ENCODE results near the gene PRUNE1.

PRUNE1 gene

DNA sequence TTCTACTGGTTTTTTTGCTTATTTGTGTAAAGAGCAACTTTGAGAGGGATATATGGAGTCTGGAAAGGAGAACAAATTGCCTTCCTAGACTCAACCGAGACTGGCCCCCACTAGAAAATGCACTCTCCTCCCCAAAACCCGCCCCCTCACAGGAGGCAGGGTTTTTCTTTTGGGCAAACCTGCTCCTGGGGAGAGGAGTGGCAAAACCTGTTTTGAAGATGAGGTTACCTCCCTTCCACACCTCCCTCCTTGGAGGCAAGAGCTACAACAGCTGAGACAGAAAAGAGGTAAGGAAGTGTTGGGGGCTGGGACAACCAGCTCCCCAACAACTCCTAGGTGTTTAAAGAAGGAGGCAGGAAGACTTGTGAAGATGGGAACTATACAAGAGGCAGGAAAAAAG lies 28.1 kb downstream of the PRUNE1 start, which contains the start of gene BNIPL:
TSS of gene BNIPL (plus strand) at position 231 of the 400 bp plus-strand sequence. CDS start at position 371, 140 bp downstream.
- Histone ChIP-seq H3K79me2 (ENCODE audit: low read length) (no peaks in the 10 kb centered on the region), H2AFZ (ENCODE audit: low read length) (no peak within 1 kb of the TSS), H3K27ac (ENCODE audit: low read length) (no peak within 1 kb of the TSS), H4K20me1 (ENCODE audit: insufficient read depth, low read length) (no peaks in the 10 kb centered on the region), H3K9me3 (replicated peaks; ENCODE audit: insufficient read depth, low read length) (no peaks in the 10 kb centered on the region), H3K4me3 (ENCODE audit: low read length) (no peak within 1 kb of the TSS), H3K4me2 (ENCODE audit: low read depth, low read length) (no peak within 1 kb of the TSS), H3K9ac (ENCODE audit: low read length) (no peak within 1 kb of the TSS), H3K27me3 (replicated peaks; ENCODE audit: insufficient read depth, low read length) (no peaks in the 10 kb centered on the region), H3K9me2 (replicated peaks; ENCODE audit: insufficient read depth, low read length) (no peaks in the 10 kb centered on the region), H3K4me1 (ENCODE audit: low read length) (no peaks in the 10 kb centered on the region), H3K36me3 (replicated peaks; ENCODE audit: insufficient read depth, low read length) (no peaks in the 10 kb centered on the region), H3F3A (ENCODE audit: insufficient read depth, low read length) (no peaks in the 10 kb centered on the region)
- TF ChIP-seq CTCF (IDR thresholded peaks at IDR 0.05; ENCODE audit: low read length), result no peak
- TF ChIP-seq EZH2 (optimal IDR thresholded peaks at IDR 0.05; ENCODE audit: low read depth, low read length), result no peak
- no peak for TF ChIP-seq EZH2phosphoT487 (IDR thresholded peaks at IDR 0.05; ENCODE audit: low read length)
- no peak for DNase-seq

GRCh38 chr1:151037032-151037431 lies 28.8 kb downstream of the PRUNE1 start:
- no peaks in the 10 kb centered on the region for H4K20me1 ChIP-seq (ENCODE audit: insufficient read depth, low read length)
- no peaks in the 10 kb centered on the region for H3K9me3 ChIP-seq (replicated peaks; ENCODE audit: insufficient read depth, low read length)
- H3K36me3 ChIP-seq (replicated peaks; ENCODE audit: insufficient read depth, low read length), result no peaks in the 10 kb centered on the region
- H3K4me1 ChIP-seq (ENCODE audit: low read length), result no peaks in the 10 kb centered on the region
- H3K27me3 ChIP-seq (replicated peaks; ENCODE audit: insufficient read depth, low read length), result no peaks in the 10 kb centered on the region
- no peaks in the 10 kb centered on the region for H3K79me2 ChIP-seq (ENCODE audit: low read length)
- H3F3A ChIP-seq (ENCODE audit: insufficient read depth, low read length), result no peaks in the 10 kb centered on the region
- no peak overlapping the region for H3K4me2 ChIP-seq (ENCODE audit: low read depth, low read length)
- H3K9me2 ChIP-seq (replicated peaks; ENCODE audit: insufficient read depth, low read length), result no peaks in the 10 kb centered on the region
- no peak for TF ChIP-seq EZH2 (optimal IDR thresholded peaks at IDR 0.05; ENCODE audit: low read depth, low read length)
- no peak for TF ChIP-seq CTCF (IDR thresholded peaks at IDR 0.05; ENCODE audit: low read length)
- TF ChIP-seq EZH2phosphoT487 (IDR thresholded peaks at IDR 0.05; ENCODE audit: low read length), result no peak
- H2AFZ ChIP-seq (ENCODE audit: low read length), result no peak overlapping the region
- no peak for DNase-seq
- H3K9ac ChIP-seq (ENCODE audit: low read length), result no peak overlapping the region
- H3K27ac ChIP-seq (ENCODE audit: low read length), result no peak overlapping the region
- no peak overlapping the region for H3K4me3 ChIP-seq (ENCODE audit: low read length)

GRCh38 chr1:151039521-151039920 lies 31.3 kb downstream of the PRUNE1 start:
- Histone ChIP-seq H3K9me2 (replicated peaks; ENCODE audit: insufficient read depth, low read length) (no peaks in the 10 kb centered on the region), H3K27me3 (replicated peaks; ENCODE audit: insufficient read depth, low read length) (no peaks in the 10 kb centered on the region), H3K36me3 (replicated peaks; ENCODE audit: insufficient read depth, low read length) (no peaks in the 10 kb centered on the region), H3K27ac (ENCODE audit: low read length) (no peak overlapping the region), H3F3A (ENCODE audit: insufficient read depth, low read length) (no peaks in the 10 kb centered on the region), H3K79me2 (ENCODE audit: low read length) (no peaks in the 10 kb centered on the region), H3K4me3 (ENCODE audit: low read length) (no peak overlapping the region), H3K9ac (ENCODE audit: low read length) (no peak overlapping the region), H4K20me1 (ENCODE audit: insufficient read depth, low read length) (no peaks in the 10 kb centered on the region), H3K4me1 (ENCODE audit: low read length) (no peaks in the 10 kb centered on the region), H3K9me3 (replicated peaks; ENCODE audit: insufficient read depth, low read length) (no peaks in the 10 kb centered on the region), H2AFZ (ENCODE audit: low read length) (no peak overlapping the region), H3K4me2 (ENCODE audit: low read depth, low read length) (no peak overlapping the region)
- no peak for DNase-seq
- TF ChIP-seq EZH2 (optimal IDR thresholded peaks at IDR 0.05; ENCODE audit: low read depth, low read length) (no peak), EZH2phosphoT487 (IDR thresholded peaks at IDR 0.05; ENCODE audit: low read length) (no peak), CTCF (IDR thresholded peaks at IDR 0.05; ENCODE audit: low read length) (no peak)
